Sigmoid colon (tissue), 3 donors: ENCODE measurements around the gene ENO3.

Source experiments
- CTCF ChIP-seq, 4 experiments: fragments of 450-650 bp in 3 of 4; fragments of 200-600 bp in 1 of 4; IDR thresholded peaks; one replicate each; pipeline ENCODE4 v1.5.1; 2016 to 2019; ENCODE audit warnings: antibody characterized with exemption in 4 of 4, mild to moderate bottlenecking in 3 of 4, moderate library complexity in 2 of 4
- POLR2A ChIP-seq, 2 donors: fragments of 450-650 bp; IDR thresholded peaks; one replicate each; pipeline ENCODE4 v1.6.1; 2016; ENCODE audit warnings: antibody characterized with exemption in 2 of 2, mild to moderate bottlenecking in 2 of 2, moderate library complexity in 2 of 2

GRCh38 chr17:4967539-4968485 is 16.9 kb downstream of the ENO3 start, which contains the start of gene SPAG7:
- peak in 1 of 4 experiments; percentile 13 for TF ChIP-seq CTCF (IDR thresholded peaks at IDR 0.05)
- peak; percentile 46 to 78 for TF ChIP-seq POLR2A (IDR thresholded peaks at IDR 0.05)
